Suppressor macrophage treated with lipopolysaccharide for 4 hours (primary cell): Measurements from ENCODE around the gene MXI1.
A peak's percentile ranks its signal among the peaks of the same experiment; 100 is the strongest.
"Not testable (repeated sequence)": the region's sequence is repeated elsewhere in the genome, so short reads cannot be mapped to it uniquely, and the experiment has no call there.

Source experiments
- DNase-seq: peaks from one replicate; pipeline ENCODE4 v3.0.0-alpha.2; 2020

Gene MXI1

DNA sequence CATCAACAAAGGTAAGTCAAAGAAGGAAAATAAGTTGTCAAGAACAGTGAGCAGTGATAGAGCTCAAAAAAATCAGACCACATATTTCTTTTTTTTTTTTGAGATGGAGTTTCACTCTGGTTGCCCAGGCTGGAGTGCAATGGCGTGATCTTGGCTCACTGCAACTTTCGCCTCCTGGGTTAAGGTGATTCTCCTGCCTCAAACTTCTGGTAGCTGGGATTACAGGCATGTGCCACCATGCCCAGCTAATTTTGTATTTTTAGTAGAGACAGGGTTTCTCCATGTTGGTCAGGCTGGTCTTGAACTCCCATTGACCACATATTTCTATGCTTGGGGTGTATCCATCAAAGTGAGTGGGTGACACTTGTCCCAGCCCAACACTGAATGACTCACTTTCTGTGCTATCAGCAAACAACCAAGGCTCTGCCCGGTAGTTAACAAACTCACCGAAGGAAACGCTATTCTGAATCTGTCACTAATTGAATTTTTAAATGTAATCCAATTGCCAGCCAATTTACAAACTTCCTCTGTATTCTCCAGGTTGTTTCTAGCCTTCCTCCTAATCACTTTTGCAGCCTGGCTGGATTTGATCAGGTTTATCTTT is 116.9 kb downstream of the MXI1 start:
- DNase-seq: peak; percentile 70

DNA sequence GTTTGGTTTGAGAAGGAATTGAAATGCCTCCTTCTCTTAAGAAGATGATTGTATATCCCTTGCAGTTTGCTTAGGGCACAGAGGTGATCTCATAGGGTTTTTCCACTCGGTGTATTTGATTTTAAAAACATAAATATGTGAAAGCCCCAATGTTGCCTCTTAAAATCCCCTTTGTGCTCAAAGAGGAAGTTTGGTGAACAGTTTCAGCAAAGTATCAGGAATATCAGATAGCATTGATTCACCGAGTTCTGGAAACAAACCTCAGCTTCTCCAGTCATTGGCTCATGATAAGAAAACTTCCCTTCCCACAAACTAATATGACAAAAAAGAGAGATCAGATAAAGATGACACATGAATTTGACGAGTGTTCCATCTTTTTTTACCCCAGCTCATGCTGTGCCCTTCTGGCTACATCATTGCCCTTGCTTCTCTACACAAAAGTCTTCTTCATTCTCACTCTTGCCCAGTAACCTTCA is 117.4 kb downstream of the MXI1 start:
- DNase-seq: peak; percentile 93

DNA sequence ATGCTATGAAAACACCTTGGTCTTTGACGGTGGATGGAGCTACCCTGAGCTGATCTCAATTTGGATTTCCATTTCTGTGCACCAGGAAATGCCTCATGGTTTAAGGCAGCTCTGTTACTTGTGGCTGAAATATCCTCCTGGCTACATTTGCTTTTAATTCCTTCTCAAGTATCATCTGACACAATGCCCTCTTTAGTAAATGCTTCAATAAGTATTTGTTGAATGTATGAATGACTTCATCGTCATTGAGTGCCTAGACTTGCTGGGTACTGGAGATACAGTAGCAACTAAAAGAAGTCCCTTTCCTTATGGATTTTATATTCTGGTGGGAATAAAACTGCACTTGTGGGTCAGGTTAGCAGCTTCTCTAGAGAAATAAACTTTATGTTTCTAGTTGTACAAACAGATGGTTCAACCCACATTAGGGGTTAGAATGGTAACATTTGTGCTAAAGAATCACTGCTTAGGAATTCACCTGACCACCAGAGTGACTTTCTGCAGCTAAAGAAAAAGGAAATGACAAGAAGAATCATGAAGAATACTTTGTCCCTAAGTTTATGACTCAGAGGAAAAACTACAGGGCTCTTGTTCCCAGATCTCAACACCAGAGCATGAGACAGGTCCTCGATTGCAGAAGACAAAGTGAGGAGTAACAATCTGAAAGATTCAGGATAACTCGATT is 119.1 kb downstream of the MXI1 start:
- peak; percentile 78 for DNase-seq

DNA sequence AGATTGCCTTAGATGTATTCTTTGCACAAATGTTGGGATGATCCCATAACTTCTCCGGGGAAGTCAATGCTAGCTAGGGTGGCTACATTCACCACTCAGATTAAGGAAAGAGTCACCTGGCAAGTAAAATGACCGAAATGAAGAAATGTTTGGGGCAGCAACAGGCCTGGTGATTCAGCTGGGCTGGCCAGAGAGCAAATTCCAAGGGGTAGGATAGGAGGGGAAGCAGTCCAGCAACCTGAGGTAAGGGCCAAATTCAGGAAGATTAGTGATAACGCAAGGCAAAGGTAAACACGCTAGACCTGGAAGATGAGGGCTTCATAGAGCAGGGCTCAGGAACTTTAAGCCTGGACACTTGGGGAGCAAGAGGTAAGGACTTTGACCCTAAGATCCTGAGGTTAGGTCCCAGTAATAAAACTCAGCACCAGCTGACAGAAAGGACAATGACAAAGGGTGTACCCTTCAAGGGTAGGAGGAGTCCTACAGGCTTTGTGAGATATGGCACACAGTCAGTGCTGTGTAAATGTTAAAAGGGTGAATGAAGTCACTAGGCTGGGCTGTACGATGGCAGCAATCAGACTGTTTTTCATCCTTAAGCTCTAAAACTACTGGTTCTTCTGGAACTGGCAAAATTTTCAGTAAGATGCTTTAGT is 120.0 kb downstream of the MXI1 start:
- DNase-seq: peak; percentile 44

GRCh38 chr10:110330675-110331074 is 123.3 kb downstream of the MXI1 start:
- DNase-seq: no peak

GRCh38 chr10:110331226-110331795 is 123.9 kb downstream of the MXI1 start:
- DNase-seq: not testable (repeated sequence)

GRCh38 chr10:110334061-110334656 is 126.8 kb downstream of the MXI1 start:
- no peak for DNase-seq

DNA sequence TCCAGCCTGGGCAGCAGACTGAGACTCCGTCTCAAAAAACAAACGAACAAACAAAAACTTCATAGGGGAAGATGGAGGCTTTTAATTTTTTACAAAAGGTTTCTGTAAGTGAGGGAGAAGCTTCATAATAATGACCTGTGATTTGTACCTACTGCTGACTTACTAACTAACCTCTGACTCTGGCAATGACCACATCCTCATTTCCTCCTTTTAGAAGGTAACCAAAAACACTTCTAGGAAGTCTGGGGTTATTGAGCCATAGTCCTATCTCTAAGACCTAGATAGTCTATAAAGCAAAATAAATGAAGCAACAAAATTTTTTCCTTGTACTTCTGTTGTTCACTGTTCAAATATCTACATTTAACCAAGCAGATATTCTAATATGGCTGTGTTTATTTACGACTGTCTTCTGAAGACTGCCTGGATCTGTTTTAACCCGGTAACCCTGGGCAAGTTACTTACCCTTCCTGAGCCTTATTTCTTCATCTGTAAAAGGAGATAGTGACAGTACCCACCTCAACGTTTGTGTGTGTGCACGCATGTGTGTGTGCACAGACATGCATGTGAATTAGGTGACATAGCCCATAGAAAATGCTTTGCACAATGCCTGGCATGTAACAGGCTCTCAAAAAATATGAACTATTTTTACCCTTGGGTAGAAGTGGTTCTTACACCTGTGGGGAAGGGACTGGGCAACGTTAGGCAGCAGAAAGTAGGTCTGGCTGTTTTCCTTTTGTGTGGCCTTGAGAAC is 128.1 kb downstream of the MXI1 start:
- DNase-seq: no peak

DNA sequence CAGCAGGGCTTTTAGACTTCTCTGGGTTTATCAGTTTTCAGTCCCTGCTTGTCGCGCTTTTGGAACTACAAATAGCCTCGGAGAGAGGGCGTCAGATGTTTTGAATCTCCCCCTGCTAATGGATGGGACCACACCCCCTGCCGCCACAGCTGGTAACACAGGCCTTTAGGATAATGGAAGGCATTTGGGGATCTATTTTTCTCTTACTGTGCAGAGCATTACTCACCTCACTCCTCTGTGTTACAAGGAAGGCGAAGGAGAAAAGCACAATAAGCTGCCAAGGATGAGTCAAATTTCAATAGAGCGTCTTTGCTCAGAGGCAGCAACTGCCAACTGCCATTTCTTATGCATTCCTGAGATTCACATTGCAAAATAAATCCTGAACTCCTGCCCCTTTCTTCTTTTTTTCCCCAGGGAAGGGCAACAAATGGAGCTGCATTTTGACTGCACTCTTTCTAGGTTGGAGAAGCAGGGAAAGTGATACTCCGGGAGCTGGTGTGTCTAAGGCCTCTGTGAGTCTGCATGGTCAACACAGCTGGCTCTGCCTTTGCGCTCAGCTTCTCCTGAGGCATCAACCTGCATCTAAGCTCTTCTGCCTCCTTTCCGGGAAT is 128.8 kb downstream of the MXI1 start:
- no peak for DNase-seq
